Subcutaneous abdominal adipose tissue (tissue), 5 donors: ENCODE results near the gene MMP21.

Experiments
- H3K27ac ChIP-seq: one replicate; pipeline ENCODE4 v1.7.0; 2013; ENCODE audit warnings: low read depth, mild to moderate bottlenecking, inconsistent platforms, low read length, moderate library complexity
- H3K27me3 ChIP-seq, 5 donors: one replicate each; pipeline ENCODE4 v1.7.0; 2013; ENCODE audit warnings: low read length in 5 of 5, inconsistent platforms in 1 of 5; ENCODE audit not compliant: control insufficient read depth in 5 of 5, insufficient read depth in 4 of 5
- H3K36me3 ChIP-seq, 5 donors: one replicate each; pipeline ENCODE4 v1.7.0; 2013; ENCODE audit warnings: low read length in 5 of 5; ENCODE audit not compliant: control insufficient read depth in 5 of 5, insufficient read depth in 5 of 5
- H3K4me1 ChIP-seq, 5 donors: one replicate each; pipeline ENCODE4 v1.7.0; 2013; ENCODE audit warnings: low read length in 5 of 5, mild to moderate bottlenecking in 3 of 5, moderate library complexity in 1 of 5; ENCODE audit not compliant: control insufficient read depth in 5 of 5, insufficient read depth in 5 of 5
- H3K4me3 ChIP-seq, 5 donors: one replicate each; pipeline ENCODE4 v1.7.0; 2013; ENCODE audit warnings: low read length in 5 of 5, low read depth in 1 of 5
- H3K9ac ChIP-seq, 5 donors: one replicate each; pipeline ENCODE4 v1.7.0; 2013; ENCODE audit warnings: low read length in 5 of 5, mild to moderate bottlenecking in 4 of 5, moderate library complexity in 3 of 5
- H3K9me3 ChIP-seq, 5 donors: one replicate each; pipeline ENCODE4 v1.7.0; 2013; ENCODE audit warnings: low read length in 5 of 5; ENCODE audit not compliant: control insufficient read depth in 5 of 5
- donor health status: healthy.
- donor health status: healthy.
- donor health status: healthy.
- donor health status: healthy.
- donor health status: healthy.

The MMP21 gene

DNA sequence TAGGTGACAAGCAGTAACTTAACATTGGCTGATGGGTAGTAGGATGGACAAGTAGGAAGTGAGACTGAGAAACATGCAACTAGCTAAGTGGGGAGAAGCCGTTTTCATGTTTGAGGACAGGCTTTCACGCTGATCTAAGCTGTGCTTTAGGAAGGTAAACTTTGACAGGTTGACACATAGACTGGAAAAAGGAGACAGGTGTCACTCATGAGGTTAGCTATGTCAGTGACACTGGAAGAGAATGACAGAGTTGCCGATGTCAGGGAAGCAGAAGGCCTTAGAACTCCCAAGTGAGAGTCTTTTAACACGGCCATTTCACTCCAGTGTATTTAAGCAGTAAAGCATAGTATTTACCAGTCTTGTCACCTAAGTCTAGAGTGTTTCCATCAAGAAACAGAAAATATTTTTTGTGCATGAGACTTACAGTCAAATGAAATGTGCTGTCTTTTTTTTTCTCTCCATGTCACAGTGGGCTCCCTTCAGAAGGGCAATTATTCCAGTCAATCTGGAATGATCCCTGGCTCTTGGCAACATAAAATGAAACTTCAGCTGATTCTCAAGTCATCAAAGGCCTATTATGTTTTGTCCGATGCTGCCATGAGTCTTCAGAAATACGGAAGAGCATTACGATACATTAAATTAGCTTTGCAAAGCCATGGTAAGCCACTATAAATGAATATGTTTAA lies 35.5 kb downstream of the MMP21 start:
- Histone ChIP-seq H3K9me3 (no peaks in the 10 kb centered on the region), H3K27me3 (no peaks in the 10 kb centered on the region), H3K4me3 (no peak overlapping the region), H3K4me1 (peaks cover 0 to 9% (median 0%) of the 10 kb centered on the region in 5 donors), H3K9ac (no peak overlapping the region), H3K27ac (no peak overlapping the region), H3K36me3 (peaks cover 77 to 91% (median 86%) of the 10 kb centered on the region in 5 donors)

DNA sequence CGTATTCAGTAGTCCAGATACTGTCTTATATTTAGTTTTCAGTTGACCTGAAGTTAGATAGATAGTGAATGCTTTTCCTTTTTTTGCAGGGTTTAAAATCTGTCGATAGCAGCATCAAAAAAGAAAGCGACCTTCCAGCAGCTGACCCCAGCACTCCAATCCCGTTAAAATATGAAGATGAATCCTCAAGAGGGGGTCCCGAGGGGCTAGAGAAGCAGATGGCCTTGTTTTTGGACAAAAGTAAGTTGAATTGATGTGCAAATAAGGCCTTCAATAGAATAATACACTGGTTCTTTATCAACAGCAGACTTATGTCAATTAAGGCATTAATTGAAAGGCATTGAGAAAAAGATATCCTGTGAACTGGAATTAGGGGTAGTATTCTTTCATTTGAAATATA lies 37.4 kb downstream of the MMP21 start:
- H3K4me1 ChIP-seq: peaks cover 0 to 9% (median 0%) of the 10 kb centered on the region in 5 donors
- H3K9ac ChIP-seq: no peak overlapping the region
- H3K9me3 ChIP-seq: no peaks in the 10 kb centered on the region
- no peak overlapping the region for H3K27ac ChIP-seq
- no peaks in the 10 kb centered on the region for H3K27me3 ChIP-seq
- H3K4me3 ChIP-seq: no peak overlapping the region
- H3K36me3 ChIP-seq: peaks cover 76 to 88% (median 85%) of the 10 kb centered on the region in 5 donors

- Histone ChIP-seq H3K4me1 (no peaks in the 10 kb centered on the region), H3K9me3 (no peaks in the 10 kb centered on the region), H3K4me3 (no peak overlapping the region), H3K9ac (no peak overlapping the region), H3K27ac (no peak overlapping the region), H3K36me3 (peaks cover 87 to 96% (median 93%) of the 10 kb centered on the region in 5 donors), H3K27me3 (no peaks in the 10 kb centered on the region)
Measured at GRCh38 chr10:125734823-125735222, 40.8 kb downstream of the MMP21 start.

DNA sequence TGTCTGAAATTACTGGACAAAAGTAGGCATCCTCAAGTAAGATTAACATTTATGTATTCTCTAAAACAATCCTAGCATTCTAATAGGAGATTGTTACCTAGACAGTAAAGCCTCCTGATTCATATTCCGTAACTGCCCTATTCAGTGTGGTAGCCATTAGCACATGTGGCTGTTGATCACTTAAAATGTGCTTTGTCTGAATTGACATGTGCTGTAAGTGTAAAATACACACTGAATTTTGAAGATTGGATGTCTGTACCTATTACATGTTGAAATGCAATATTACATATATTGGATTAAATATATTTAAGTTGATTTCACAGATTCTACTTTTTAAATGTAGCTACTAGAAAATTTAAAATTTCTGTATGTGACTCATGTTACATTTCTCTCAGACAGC lies 41.5 kb downstream of the MMP21 start:
- H3K9me3 ChIP-seq: no peaks in the 10 kb centered on the region
- H3K27me3 ChIP-seq: no peaks in the 10 kb centered on the region
- no peak overlapping the region for H3K9ac ChIP-seq
- peaks cover 87 to 96% (median 93%) of the 10 kb centered on the region in 5 donors for H3K36me3 ChIP-seq
- H3K27ac ChIP-seq: no peak overlapping the region
- no peaks in the 10 kb centered on the region for H3K4me1 ChIP-seq
- H3K4me3 ChIP-seq: no peak overlapping the region

GRCh38 chr10:125727436-125727835 lies 48.2 kb downstream of the MMP21 start:
- Histone ChIP-seq H3K4me3 (no peak overlapping the region), H3K27ac (no peak overlapping the region), H3K9me3 (no peaks in the 10 kb centered on the region), H3K4me1 (no peaks in the 10 kb centered on the region), H3K36me3 (peaks cover 85 to 91% (median 91%) of the 10 kb centered on the region in 5 donors), H3K9ac (no peak overlapping the region), H3K27me3 (no peaks in the 10 kb centered on the region)

DNA sequence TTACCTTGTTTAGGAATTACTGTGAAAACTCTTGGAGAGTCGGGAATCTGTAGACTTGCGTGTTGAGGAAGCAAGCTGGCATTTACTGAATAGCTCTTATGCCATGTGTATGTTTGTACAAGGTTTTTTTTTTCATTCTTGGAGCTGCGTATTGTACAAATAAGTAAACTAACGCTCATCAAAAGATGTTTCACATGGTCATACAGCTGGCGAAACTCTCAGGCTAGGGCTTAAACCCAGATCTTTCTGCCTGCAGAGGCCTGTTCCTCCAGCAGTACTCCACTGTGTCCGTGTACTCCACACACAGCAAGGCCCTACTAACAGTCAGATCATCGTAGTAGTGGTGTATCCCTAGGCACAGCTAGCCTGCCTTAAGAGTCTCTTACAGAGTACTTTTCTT lies 48.7 kb downstream of the MMP21 start:
- Histone ChIP-seq H3K9me3 (no peaks in the 10 kb centered on the region), H3K4me1 (no peaks in the 10 kb centered on the region)

GRCh38 chr10:125722811-125723210 lies 52.8 kb downstream of the MMP21 start:
- Histone ChIP-seq H3K9me3 (no peaks in the 10 kb centered on the region), H3K36me3 (peaks cover 48 to 57% (median 57%) of the 10 kb centered on the region in 5 donors), H3K27me3 (no peaks in the 10 kb centered on the region), H3K4me3 (no peak overlapping the region), H3K27ac (no peak overlapping the region), H3K4me1 (peaks cover 5 to 26% (median 23%) of the 10 kb centered on the region in 5 donors), H3K9ac (peak overlapping the region in 1 of 5 donors; percentile 44)

More for the DNA sequence above, 48.7 kb downstream of the MMP21 start:
- Histone ChIP-seq H3K27ac (no peak overlapping the region), H3K4me3 (no peak overlapping the region), H3K36me3 (peaks cover 82 to 91% (median 86%) of the 10 kb centered on the region in 5 donors), H3K9ac (peak overlapping the region in 1 of 5 donors; percentile 14), H3K27me3 (no peaks in the 10 kb centered on the region)

DNA sequence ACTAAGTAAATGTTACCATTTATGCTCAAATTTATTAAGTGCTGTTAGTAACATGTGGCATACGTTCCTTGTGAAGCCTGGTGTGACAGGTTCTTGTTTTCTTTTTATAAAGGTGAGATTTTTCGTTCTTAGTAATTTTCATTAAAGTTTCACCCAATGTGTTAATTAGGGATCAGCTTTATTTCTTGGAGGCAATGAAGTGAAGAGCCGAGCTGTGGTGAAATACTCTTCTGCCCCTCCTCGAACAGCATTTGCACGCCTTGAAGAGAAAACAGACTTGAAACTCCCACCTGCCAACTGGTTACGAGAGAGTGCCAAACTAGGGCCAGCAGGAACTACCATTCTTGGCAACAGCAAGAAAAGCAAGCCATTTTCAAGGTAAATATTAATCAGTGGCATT lies 54.6 kb downstream of the MMP21 start:
- Histone ChIP-seq H3K9ac (peak overlapping the region in 3 of 5 donors; percentile 16 to 30 (median 20)), H3K27ac (no peak overlapping the region), H3K9me3 (no peaks in the 10 kb centered on the region), H3K4me3 (peak overlapping the region in 1 of 5 donors; percentile 95), H3K36me3 (peaks cover 32 to 43% (median 39%) of the 10 kb centered on the region in 5 donors), H3K4me1 (peaks cover 5 to 26% (median 23%) of the 10 kb centered on the region in 5 donors), H3K27me3 (no peaks in the 10 kb centered on the region)

- H3K4me1 ChIP-seq: peaks cover 5 to 26% (median 23%) of the 10 kb centered on the region in 5 donors
- peak overlapping the region; percentile 92 to 99 (median 96) for H3K4me3 ChIP-seq
- H3K9me3 ChIP-seq: no peaks in the 10 kb centered on the region
- no peaks in the 10 kb centered on the region for H3K27me3 ChIP-seq
- H3K9ac ChIP-seq: peak overlapping the region; percentile 96 to 99 (median 96)
- H3K27ac ChIP-seq: peak overlapping the region; percentile 67
- H3K36me3 ChIP-seq: peaks cover 23 to 35% (median 30%) of the 10 kb centered on the region in 5 donors
Measured at GRCh38 chr10:125720002-125720382, 55.6 kb downstream of the MMP21 start.

- Histone ChIP-seq H3K36me3 (peaks cover 17 to 29% (median 24%) of the 10 kb centered on the region in 5 donors), H3K27me3 (no peaks in the 10 kb centered on the region), H3K4me1 (peaks cover 5 to 26% (median 23%) of the 10 kb centered on the region in 5 donors), H3K27ac (peak within 1 kb of the TSS; percentile 77), H3K4me3 (peak within 1 kb of the TSS; percentile 92 to 99 (median 96)), H3K9me3 (no peaks in the 10 kb centered on the region), H3K9ac (peak within 1 kb of the TSS; percentile 96 to 99 (median 96))
Measured at GRCh38 chr10:125719173-125720001, 56.2 kb downstream of the MMP21 start, which contains the start of gene EDRF1. Gene EDRF1 (plus strand): TSS chr10:125719709. CDS start chr10:125719808, 99 bp downstream.
